DOHH2 (cell line): ENCODE data around the gene ANOS1.

ENCODE experiments used
- H3F3A ChIP-seq: fragments of 200-600 bp; sonication (generic), shearing (Covaris generic); 2 replicates; pipeline ENCODE4 v1.6.0; 2016; ENCODE audit warnings: antibody characterized with exemption, mild to moderate bottlenecking; ENCODE audit not compliant: control insufficient read depth, insufficient read depth
- H3K27ac ChIP-seq: fragments of 200-600 bp; sonication (generic); 2 replicates; pipeline ENCODE4 v1.5.1; 2014; ENCODE audit warnings: low read depth, mild to moderate bottlenecking, low read length, moderate library complexity
- H3K27me3 ChIP-seq: fragments of 200-600 bp; sonication (generic); 2 replicates; pipeline ENCODE4 v1.6.1; 2014; ENCODE audit warnings: mild to moderate bottlenecking, low read length, mixed read lengths; ENCODE audit not compliant: control insufficient read depth
- H3K36me3 ChIP-seq: fragments of 200-600 bp; sonication (generic); 2 replicates; pipeline ENCODE4 v1.6.1; 2014; ENCODE audit warnings: mild to moderate bottlenecking, low read length, moderate library complexity, mixed read lengths; ENCODE audit not compliant: control insufficient read depth
- H3K4me1 ChIP-seq: fragments of 200-600 bp; sonication (generic); 2 replicates; pipeline ENCODE4 v1.6.1; 2014; ENCODE audit warnings: mild to moderate bottlenecking, low read length, mixed read lengths; ENCODE audit not compliant: control insufficient read depth
- H3K4me2 ChIP-seq: fragments of 200-600 bp; sonication (generic); 2 replicates; pipeline ENCODE4 v1.6.0; 2014; ENCODE audit warnings: mild to moderate bottlenecking, low read length, moderate library complexity
- H3K4me3 ChIP-seq: fragments of 200-600 bp; sonication (generic); 2 replicates; pipeline ENCODE4 v1.5.1; 2014; ENCODE audit warnings: mild to moderate bottlenecking, low read length, mixed read lengths
- H3K79me2 ChIP-seq: fragments of 200-600 bp; sonication (generic); 2 replicates; pipeline ENCODE4 v1.6.1; 2014; ENCODE audit warnings: mild to moderate bottlenecking, low read length, mixed read lengths; ENCODE audit not compliant: control insufficient read depth
- H3K9me2 ChIP-seq: fragments of 200-600 bp; sonication (generic); replicated peaks from 2 replicates; pipeline ENCODE4 v1.6.1; 2014; ENCODE audit warnings: mild to moderate bottlenecking, low read length, mixed read lengths; ENCODE audit not compliant: control insufficient read depth
- H3K9me3 ChIP-seq: fragments of 200-600 bp; sonication (generic); 2 replicates; pipeline ENCODE4 v1.6.1; 2014; ENCODE audit warnings: antibody characterized with exemption, low read length, mixed read lengths; ENCODE audit not compliant: control insufficient read depth, insufficient read depth
- H4K20me1 ChIP-seq: fragments of 200-600 bp; sonication (generic); 2 replicates; pipeline ENCODE4 v1.6.0; 2014; ENCODE audit warnings: low read depth, mild to moderate bottlenecking, antibody characterized with exemption, low read length, moderate library complexity; ENCODE audit not compliant: control insufficient read depth, insufficient read depth
- CTCF ChIP-seq: fragments of 200-600 bp; sonication (generic); IDR thresholded peaks from one replicate; pipeline ENCODE4 v1.5.1; 2014; ENCODE audit warnings: antibody characterized with exemption, mild to moderate bottlenecking, low read depth, low read length; ENCODE audit not compliant: poor library complexity, severe bottlenecking
- EZH2phosphoT487 ChIP-seq: fragments of 200-600 bp; sonication (generic); IDR thresholded peaks from 2 replicates; pipeline ENCODE4 v1.6.1; 2017; ENCODE audit warnings: borderline replicate concordance, mild to moderate bottlenecking, antibody characterized with exemption, low read length, moderate library complexity, mixed read lengths

The ANOS1 gene

GRCh38 chrX:8647176-8647575 lies 84.8 kb downstream of the ANOS1 start:
- no peaks in the 10 kb centered on the region for H3K27me3 ChIP-seq

DNA sequence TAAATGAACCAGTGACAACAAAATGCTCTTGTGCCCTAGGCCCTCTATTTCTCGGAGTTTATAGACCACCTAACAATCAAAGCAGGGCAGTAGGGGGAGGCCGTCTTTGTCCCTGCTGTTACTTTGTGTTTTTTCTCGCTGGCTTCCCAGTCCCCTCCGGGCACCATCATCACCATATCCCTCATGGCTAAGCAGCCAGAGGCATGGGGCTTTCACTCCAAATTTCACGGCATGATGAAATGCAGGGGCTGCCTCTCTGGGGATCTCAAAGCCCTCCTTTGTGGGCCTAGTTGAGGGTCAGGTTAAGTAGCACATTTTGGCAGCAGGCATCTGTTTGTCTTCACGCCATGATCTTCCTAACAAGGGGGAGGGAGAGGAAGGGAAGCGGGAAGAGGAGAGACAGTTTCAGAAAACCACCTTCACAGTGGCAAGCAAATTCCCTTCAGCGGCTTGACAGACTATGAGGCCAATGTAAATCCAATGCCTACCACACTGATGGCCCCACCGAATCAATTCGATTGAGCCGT lies 91.9 kb downstream of the ANOS1 start:
- H3K36me3 ChIP-seq, result no peaks in the 10 kb centered on the region
- H3K4me2 ChIP-seq, result no peak overlapping the region
- H3K4me3 ChIP-seq, result no peak overlapping the region
- H3K4me1 ChIP-seq, result no peaks in the 10 kb centered on the region
- H3K9me3 ChIP-seq, result no peaks in the 10 kb centered on the region
- H3K79me2 ChIP-seq, result no peaks in the 10 kb centered on the region
- TF ChIP-seq CTCF (no peak), EZH2phosphoT487 (no peak)
- no peak overlapping the region for H3K27ac ChIP-seq
- no peaks in the 10 kb centered on the region for H3K27me3 ChIP-seq
- H3K9me2 ChIP-seq, result no peaks in the 10 kb centered on the region
- no peaks in the 10 kb centered on the region for H3F3A ChIP-seq
- no peaks in the 10 kb centered on the region for H4K20me1 ChIP-seq

More at GRCh38 chrX:8647176-8647575, 84.8 kb downstream of the ANOS1 start:
- no peak overlapping the region for H3K4me3 ChIP-seq
- H3K4me2 ChIP-seq, result no peak overlapping the region
- no peaks in the 10 kb centered on the region for H4K20me1 ChIP-seq
- TF ChIP-seq EZH2phosphoT487 (no peak), CTCF (no peak)
- no peaks in the 10 kb centered on the region for H3K9me2 ChIP-seq
- no peaks in the 10 kb centered on the region for H3F3A ChIP-seq
- H3K79me2 ChIP-seq, result no peaks in the 10 kb centered on the region
- H3K36me3 ChIP-seq, result no peaks in the 10 kb centered on the region
- H3K9me3 ChIP-seq, result no peaks in the 10 kb centered on the region
- H3K4me1 ChIP-seq, result no peaks in the 10 kb centered on the region
- H3K27ac ChIP-seq, result no peak overlapping the region

DNA sequence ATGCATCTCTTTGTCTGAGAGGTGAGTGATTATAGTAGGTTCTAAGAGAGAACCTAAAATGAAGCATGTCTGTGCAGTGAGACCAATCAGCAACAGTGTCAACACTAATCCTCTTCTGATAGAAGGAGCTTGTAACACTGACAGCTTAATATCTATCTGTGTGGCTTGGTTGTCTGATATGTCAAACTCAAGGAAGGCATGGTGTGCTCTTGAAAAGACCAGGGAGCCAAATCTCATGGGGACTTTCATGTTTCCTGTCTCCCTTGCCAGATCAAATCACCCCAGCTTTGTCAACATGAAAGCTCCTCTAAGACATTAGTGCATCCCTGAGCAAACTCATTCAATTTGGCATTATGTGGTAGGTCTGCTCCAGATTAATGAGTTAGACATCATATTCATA lies 95.4 kb downstream of the ANOS1 start:
- Histone ChIP-seq H3K79me2 (no peaks in the 10 kb centered on the region), H3K4me1 (no peaks in the 10 kb centered on the region), H3K27me3 (no peaks in the 10 kb centered on the region), H3K9me3 (no peaks in the 10 kb centered on the region), H4K20me1 (no peaks in the 10 kb centered on the region), H3K27ac (no peak overlapping the region), H3K9me2 (no peaks in the 10 kb centered on the region), H3K36me3 (no peaks in the 10 kb centered on the region), H3K4me3 (no peak overlapping the region), H3K4me2 (no peak overlapping the region), H3F3A (no peaks in the 10 kb centered on the region)
- no peak for TF ChIP-seq EZH2phosphoT487
- no peak for TF ChIP-seq CTCF

DNA sequence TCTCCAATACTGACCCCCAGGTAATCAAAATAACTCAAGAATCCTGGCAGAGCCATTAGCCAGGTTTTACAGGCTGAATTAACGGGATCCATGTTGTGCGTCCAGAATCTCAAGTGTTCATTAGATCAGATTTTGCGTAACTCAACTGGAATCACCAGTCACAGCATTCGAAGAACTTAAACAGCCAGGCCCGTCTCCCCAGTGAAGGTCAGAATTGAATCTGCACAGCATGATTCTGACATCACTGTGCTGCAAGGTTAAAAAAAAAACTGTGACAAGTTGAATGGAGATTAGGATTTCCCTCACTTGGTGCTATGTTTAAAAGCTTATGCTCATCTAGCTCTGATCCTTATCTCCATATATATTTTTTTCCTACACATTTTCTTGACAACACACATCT lies 96.1 kb downstream of the ANOS1 start:
- Histone ChIP-seq H3F3A (no peaks in the 10 kb centered on the region), H3K27me3 (no peaks in the 10 kb centered on the region), H3K27ac (no peak overlapping the region), H3K4me1 (no peaks in the 10 kb centered on the region), H3K36me3 (no peaks in the 10 kb centered on the region), H4K20me1 (no peaks in the 10 kb centered on the region), H3K9me2 (no peaks in the 10 kb centered on the region), H3K4me3 (no peak overlapping the region), H3K79me2 (no peaks in the 10 kb centered on the region), H3K9me3 (no peaks in the 10 kb centered on the region), H3K4me2 (no peak overlapping the region)
- TF ChIP-seq CTCF (no peak), EZH2phosphoT487 (no peak)
